Medulla oblongata (tissue), 1 donor: Measurements from ENCODE around the gene FMN1.
A peak's percentile ranks its signal among the peaks of the same experiment; 100 is the strongest.
"Not testable (repeated sequence)": the region's sequence is repeated elsewhere in the genome, so short reads cannot be mapped to it uniquely, and the experiment has no call there.

Experiments
- DNase-seq: peaks from one replicate; pipeline ENCODE4 v3.0.0-alpha.2; 2015; ENCODE audit errors: extremely low spot score

Gene FMN1

GRCh38 chr15:32859996-32860395, 334.5 kb downstream of the FMN1 start:
- no peak for DNase-seq

DNA sequence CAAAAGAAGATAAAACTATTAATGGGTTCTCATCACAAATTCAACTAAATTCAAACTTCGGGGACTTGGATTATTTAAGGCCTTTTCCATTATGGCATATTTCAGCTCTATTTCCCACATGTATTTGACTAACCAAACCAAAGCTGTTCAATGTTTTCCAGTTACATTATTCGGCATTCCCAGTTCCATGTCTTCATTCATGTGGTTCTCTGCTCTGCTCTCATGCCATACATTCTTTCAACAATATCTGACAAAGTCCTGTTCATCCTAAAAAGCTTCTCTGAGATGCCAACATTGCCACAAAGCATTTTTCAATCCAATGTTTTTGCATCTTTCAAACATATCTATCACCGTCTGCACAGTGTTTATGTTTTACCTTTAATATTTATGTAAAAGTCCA, 335.3 kb downstream of the FMN1 start:
- DNase-seq, result no peak

DNA sequence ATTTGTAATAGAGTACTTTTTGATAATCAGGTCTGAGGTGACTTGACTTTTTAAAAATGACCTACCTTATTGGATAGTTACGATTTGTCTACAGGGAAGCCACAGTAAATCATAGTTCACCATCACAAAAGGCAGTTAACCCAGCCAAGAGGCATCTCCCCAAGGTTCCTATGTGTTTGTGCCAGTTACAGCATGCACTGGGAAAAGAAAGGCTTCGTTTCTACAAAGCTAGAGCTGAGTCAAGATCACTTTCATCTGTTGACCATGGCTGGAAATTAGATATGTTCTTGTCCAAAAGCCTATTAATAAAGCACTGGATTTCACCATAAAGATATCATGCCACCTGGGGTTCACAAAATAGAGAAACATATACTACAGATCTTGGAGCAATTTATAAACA, 336.8 kb downstream of the FMN1 start:
- no peak for DNase-seq

DNA sequence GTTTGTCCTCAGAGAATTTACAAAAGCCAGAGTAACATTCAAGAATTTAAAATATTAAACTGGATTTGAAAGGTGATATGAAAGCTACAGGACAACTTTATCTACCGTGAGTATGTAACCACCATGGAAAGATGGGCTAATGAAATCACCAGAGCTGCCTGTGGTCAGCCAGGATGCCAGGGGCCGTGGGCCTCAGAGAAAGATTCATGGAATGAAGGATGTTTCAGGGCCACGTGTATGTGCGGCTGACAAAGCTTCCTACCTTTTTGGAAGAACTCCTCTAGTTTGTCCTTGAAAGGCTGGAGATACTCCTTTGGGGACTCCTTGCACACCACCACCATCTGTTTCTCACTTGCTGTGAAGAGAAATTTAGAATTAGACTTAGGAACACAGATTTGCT, 337.8 kb downstream of the FMN1 start:
- no peak for DNase-seq

- no peak for DNase-seq
Measured at GRCh38 chr15:32855942-32856341, 338.6 kb downstream of the FMN1 start.

DNA sequence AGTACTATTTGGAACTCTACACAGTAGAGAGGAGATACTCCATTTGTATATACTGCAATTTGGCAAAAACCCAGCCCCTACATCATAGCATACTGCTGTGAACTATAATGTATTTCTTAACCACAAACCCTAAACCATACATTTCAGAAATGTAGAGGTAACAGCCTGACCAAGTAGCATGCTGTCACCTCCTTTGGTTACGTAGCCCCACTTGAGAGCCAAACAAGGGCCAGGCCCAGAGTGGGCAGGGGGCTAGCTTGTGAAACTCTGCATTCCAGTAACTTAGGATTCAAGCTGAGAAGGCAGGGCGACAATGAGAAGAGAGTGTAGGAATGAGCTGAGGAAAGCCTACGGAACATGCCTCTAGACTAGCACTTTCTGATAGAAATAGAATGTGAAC, 340.9 kb downstream of the FMN1 start:
- DNase-seq, result no peak

DNA sequence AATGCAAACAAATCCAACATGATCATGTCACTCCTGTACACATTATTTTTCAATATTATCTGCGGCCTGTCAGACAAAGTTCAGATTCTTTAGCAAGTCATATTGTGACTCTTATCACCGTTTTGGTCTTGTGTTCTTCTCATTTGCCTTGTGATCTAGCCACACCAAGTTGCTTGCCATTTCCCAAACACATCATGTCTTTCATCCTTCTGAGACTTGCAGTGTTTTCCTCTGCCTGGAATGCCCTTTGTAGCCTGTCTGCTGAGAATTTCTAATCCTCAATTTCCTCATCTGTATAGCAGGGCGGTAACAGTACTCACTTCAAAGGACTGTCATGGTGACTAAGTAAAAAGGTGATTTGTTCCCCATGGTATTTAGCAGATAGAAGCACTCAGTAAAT, 341.7 kb downstream of the FMN1 start:
- DNase-seq, result no peak

GRCh38 chr15:32852017-32852416, 342.5 kb downstream of the FMN1 start:
- DNase-seq, result no peak

DNA sequence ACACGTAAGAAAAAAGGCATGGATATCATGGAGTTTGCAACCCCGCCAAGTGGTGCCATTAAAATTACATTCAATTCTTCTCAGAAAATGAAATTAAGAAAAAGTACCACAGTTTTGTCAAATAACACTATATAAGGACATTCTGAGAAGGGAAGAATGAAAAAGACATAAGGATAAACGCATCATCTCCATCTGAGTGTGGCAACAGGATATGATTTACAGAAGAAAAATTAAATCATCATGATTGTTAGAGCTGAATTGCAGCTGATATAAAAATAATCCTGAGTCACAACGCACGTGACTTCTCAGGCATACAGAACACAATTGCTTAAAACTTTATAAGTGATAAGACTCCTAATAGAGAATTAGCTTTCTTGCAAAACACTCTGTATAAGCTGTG, 342.9 kb downstream of the FMN1 start:
- no peak for DNase-seq

DNA sequence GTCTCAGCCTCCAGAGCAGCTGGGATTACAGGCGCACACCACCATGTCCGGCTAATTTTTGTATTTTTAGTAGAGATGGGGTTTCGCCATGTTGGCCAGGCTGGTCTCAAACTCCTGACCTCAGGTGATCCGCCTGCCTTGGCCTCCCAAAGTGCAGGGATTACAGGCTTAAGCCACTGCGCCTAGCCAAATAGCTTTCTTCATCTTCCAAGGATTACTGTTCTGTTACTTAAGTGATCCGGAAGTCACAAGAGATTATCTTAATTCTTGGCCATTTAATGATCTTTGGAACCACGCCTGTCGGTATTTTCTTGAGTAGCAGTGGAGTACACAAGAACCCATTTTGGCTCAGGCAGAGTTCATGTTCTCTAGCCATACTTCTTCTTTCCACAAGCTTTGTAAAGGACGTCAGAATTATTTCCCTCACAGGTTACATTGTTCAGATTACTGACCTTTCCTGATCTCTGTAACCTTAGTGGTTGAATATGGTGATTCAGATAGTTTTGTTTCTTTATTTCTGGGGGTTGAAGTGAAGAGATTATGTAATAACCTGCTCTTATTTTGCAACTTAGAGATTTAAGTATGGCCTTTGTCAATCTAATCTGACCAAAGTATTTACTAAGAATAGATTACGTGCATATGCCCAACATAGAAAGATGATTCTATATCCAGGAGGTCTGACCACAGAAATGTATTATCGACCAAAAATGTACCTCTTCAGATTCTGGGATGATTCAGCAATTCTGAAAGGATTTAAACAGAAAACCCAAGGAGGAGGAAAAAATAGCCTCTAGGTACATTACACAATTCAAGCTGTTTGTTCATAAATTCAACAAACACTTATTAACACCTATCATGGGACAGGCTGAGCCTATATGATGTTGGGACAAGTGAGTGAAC, 344.5 kb downstream of the FMN1 start:
- no peak for DNase-seq

DNA sequence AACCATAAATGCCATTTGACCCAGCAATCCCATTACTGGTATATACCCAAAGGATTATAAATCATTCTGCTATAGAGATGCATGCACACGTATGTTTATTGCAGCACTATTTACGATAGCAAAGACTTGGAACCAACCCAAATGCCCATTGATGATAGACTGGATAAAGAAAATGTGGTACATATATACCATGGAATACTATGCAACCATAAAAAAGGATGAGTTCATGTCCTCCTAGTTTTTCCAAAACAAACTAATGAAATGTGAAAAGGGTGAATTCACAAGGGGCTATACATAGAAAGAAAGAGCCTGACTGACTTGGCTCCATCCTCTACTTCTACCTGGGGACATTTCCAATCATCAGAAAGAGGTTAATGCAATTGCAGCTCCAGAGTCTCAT, 347.8 kb downstream of the FMN1 start:
- not testable (repeated sequence) for DNase-seq

GRCh38 chr15:32844118-32844711, 350.3 kb downstream of the FMN1 start:
- DNase-seq, result peak; percentile 41

- no peak for DNase-seq
Measured at GRCh38 chr15:32843219-32843815, 351.2 kb downstream of the FMN1 start.

GRCh38 chr15:32842081-32842480, 352.4 kb downstream of the FMN1 start:
- no peak for DNase-seq

- no peak for DNase-seq
Measured at GRCh38 chr15:32840507-32841245, 353.8 kb downstream of the FMN1 start.

DNA sequence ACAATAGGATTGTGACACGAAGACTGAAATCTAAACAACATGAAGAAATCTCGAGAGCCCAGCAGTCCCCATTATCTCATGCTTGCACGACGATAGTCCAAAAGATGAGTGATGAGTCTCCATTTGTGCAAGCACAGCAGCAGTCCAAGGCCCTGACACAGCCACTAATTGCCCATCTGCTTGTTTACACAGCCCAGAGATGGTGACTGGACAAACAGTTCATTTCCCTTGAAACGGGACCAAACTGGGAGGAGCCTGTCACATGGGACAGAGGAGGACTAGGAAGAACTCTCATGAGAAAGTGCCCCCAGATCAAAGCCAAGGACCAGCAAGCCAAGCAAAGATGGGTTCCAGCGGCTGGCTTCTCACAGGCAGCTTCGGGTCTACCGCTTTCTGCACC, 355.7 kb downstream of the FMN1 start:
- peak; percentile 69 for DNase-seq

DNA sequence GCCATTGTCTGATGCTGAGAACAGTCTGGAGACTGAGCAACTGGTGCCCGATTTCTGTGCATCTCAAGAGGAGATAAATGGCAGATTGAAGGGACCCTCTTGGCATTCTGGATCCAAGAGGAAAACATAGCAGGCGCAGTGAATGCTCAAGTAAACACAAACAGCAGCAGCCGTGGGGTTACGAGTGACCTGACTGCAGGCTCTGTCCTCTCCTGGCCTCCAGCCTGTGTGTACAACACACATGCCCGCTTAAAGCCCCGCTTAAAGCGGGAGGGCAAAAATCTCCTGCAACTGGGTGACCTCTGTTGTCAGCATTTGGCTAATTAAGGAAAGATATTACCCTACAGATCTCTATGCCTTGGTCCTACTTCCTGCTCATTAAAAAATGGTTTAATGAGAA, 356.2 kb downstream of the FMN1 start:
- peak; percentile 45 for DNase-seq

GRCh38 chr15:32837935-32838334, 356.6 kb downstream of the FMN1 start:
- no peak for DNase-seq

DNA sequence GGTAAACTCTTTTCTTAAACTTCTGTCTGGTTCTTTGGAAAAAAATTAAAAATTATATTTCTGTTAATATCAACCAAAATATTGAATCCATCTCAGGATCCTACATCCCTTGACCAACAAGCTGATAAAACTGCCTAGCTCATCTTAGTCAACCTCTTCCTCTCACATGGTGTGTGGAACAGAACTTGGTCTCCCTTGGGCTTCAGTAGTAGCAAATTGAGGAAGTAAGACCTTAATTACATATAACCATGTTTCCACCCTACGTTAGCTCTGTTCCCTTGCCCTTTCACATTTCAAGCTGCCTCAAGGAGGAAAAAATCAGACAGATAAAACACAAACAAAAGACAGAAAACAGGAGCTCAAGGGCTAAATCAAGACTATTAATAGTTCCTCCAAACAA, 360.4 kb downstream of the FMN1 start:
- peak; percentile 64 for DNase-seq

DNA sequence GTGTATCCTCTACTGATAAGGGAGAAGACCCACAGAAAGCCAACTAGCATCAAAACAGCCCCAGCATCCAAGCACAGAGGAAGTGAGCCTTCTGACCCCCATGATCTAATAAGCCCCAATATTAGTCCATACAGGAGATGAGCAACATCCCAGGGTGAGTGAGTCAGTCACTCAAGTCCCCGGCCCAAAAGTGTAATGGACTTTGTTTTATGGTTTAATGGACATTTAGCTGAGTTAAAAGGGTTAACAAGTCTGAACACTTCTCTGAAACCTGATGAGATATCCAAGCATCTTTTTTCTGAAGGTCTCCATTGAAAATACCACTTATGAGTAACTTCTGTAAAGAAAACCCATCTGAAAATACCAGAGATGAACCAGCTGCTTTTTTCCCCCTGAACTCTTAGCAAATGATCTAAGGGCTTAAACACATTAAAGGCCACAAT, 361.1 kb downstream of the FMN1 start:
- no peak for DNase-seq

GRCh38 chr15:32831485-32831884, 363.0 kb downstream of the FMN1 start:
- DNase-seq, result no peak

DNA sequence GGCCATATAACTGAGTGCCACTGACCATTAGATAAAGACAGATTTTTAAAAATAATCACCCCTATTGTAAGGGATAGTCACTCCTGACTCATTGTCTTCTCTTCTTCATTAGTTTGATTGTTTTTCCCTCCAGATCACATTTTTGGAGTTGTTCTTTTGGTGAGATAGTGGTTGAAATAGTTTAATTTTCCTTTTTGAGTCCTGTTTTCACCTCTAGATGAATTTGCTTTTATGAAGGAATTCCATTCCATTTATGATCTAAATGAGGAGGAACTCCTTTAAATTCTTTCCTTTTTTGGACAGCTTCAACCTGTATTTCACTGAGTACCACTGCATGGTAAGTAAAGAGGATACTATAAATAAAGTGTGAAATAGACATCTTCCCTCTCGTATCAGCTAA, 364.3 kb downstream of the FMN1 start:
- no peak for DNase-seq
